Measurements from ENCODE around the gene ZNF99.
"Not testable (repeated sequence)": the region's sequence is repeated elsewhere in the genome, so short reads cannot be mapped to it uniquely, and the experiment has no call there.

ZNF99 gene

GRCh38 chr19:22783651-22784410, at the start of gene ZNF99:
Gene ZNF99 (minus strand): TSS chr19:22784151. CDS start chr19:22784016, 135 bp downstream.
- no peak for DNase-seq (ENCODE audit: low read depth in 2 of 2)

GRCh38 chr19:22832031-22832762, 48.2 kb upstream of the ZNF99 start, which contains the start of gene ZNF723:
Gene ZNF723 (plus strand): TSS chr19:22832291. CDS start chr19:22832380, 89 bp downstream.
- DNase-seq (ENCODE audit: low read depth in 2 of 2), result no peak

- DNase-seq (ENCODE audit: low read depth in 2 of 2), result no peak
Measured at GRCh38 chr19:22831211-22831610, 47.3 kb upstream of the ZNF99 start.

GRCh38 chr19:22814124-22814523, 30.2 kb upstream of the ZNF99 start:
- no peak for DNase-seq (ENCODE audit: low read depth in 2 of 2)

DNA sequence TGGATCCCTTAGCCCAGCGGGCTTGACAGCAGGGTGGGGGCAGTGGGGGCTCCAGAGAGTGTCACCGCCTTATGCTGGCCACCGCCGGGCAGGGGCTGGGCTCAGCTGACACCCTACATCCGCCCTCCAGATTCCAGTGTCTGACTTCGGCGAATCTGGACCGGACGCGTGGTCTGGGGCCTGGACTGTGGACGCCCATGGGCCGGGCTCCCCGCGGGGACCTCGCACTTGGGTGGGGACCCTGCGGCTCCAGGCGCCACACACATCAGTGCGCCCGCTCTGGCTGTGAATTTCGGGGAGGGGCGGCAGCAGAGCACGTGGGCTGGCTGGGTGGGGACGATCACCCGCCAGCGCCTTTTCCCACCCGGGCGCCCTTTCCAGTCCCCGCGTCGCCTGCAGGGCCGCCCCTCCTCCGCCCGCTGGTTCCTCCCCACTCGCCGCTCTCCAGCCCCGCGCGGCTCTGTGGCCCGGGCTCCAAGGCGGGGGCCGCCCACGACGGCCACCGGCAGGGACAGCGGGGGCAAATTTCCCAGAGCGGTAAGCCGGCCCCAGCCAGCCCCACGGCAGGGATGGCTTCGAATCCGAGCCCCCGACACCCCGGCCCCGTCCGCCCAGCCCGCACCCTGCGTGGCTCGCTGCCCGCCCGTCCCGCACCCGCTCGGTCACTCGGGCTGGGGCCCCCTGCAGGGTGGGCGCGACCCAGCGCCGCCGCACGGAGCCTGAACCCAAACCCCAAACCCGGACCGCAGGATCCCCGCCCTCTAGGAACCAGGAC, 23.3 kb upstream of the ZNF99 start:
- DNase-seq (ENCODE audit: low read depth in 2 of 2), result no peak

DNA sequence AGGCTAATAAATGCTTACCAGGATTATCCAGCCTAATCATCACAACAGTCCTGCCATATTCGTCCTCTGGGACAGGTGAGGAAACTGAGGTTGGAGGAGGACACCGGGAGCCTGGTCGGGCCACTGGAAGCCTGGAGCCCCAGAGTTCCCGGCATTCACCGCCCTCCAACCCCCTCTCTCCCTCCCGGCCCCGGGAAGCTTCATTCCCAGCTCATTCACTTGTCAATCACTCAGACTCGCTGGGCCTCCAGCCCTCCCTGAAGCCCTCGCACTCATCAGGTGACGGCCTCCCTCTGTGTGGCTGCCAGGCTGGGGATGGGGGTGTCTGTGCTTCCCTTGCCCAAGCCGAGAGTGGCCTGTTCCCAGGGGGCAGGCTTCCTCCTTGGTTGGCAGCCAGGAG, 22.5 kb upstream of the ZNF99 start:
- no peak for DNase-seq (ENCODE audit: low read depth in 2 of 2)

- no peak for DNase-seq (ENCODE audit: low read depth in 2 of 2)
Measured at GRCh38 chr19:22797040-22797439, 13.1 kb upstream of the ZNF99 start.

DNA sequence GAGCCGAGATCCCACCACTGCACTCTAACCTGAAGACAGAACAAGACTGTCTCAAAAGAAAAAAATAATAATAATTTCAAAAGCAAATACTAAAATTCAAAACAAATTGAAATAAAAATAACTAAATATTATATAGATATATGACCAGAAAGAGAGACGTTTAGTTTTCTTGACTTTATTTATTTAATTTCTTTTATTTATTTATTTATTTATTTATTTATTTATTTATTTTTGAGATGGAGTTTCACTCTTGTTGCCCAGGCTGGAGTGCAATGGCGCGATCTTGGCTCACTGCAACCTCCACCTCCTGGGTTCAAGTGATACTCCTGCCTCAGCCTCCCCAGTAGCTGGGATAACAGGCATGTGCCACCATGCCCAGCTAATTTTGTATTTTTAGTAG, 8.9 kb upstream of the ZNF99 start:
- DNase-seq (ENCODE audit: low read depth in 2 of 2), result not testable (repeated sequence)

- DNase-seq (ENCODE audit: low read depth in 2 of 2), result no peak
Measured at GRCh38 chr19:22735911-22736645, 47.9 kb downstream of the ZNF99 start.

GRCh38 chr19:22733691-22734090, 50.3 kb downstream of the ZNF99 start:
- no peak for DNase-seq (ENCODE audit: low read depth in 2 of 2)

- DNase-seq (ENCODE audit: low read depth in 2 of 2), result not testable (repeated sequence)
Measured at GRCh38 chr19:22728214-22728613, 55.7 kb downstream of the ZNF99 start.

DNA sequence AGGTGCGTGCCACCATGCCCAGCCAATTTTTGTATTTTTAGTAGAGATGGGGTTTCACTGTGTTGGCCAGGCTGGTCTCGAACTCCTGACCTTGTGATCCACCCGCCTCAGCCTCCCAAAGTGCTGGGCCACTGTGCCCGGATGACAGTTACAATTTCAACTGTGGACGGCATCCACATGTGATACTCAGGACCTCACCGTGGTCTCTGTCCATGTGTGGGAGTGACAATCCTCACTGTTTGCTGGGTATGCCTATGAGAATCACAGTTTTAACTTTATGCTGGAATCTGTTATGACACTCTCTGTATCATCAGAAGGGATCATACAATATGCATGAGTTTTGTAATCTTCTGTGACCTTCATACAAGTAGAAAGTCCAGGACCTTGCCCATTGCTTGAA, 62.4 kb downstream of the ZNF99 start:
- DNase-seq (ENCODE audit: low read depth in 2 of 2), result not testable (repeated sequence)

- DNase-seq (ENCODE audit: low read depth in 2 of 2), result no peak
Measured at GRCh38 chr19:22708983-22709382, 75.0 kb downstream of the ZNF99 start.

DNA sequence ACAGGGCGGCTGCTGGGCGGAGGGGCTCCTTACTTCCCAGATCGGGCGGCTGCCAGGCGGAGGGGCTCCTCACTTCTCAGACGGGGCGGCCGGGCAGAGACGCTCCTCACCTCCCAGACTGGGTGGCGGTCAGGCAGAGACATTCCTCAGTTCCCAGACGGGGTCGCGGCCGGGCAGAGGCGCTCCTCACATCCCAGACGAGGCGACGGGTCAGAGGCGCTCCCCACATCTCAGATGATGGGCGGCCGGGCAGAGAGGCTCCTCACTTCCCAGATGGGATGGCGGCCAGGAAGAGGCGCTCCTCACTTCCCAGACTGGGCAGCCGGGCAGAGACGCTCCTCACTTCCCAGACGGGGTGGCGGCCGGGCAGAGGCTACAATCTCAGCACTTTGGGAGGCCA, 80.9 kb downstream of the ZNF99 start:
- DNase-seq (ENCODE audit: low read depth in 2 of 2), result not testable (repeated sequence)

DNA sequence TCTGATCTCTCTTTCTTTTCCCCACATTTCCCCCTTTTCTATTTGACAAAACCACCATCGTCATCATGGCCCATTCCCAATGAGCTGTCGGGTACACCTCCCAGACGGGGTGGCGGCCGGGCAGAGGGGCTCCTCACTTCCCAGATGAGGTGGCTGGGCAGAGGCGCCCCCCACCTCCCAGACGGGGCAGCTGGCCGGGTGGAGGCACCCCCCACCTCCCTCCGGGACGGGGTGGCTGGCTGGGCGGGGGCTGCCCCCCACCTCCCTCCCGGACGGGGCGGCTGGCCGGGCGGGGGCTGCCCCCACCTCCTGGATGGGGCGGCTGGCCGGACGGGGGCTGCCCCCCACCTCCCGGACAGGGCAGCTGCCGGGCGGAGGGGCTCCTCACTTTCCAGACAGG, 81.3 kb downstream of the ZNF99 start:
- not testable (repeated sequence) for DNase-seq (ENCODE audit: low read depth in 2 of 2)

Data from stimulated activated CD4-positive, alpha-beta T cell treated with anti-CD3 and anti-CD28 coated beads, Interleukin-1b, Interleukin-23, amount 100 ng/mL, for 1 hour (primary cell).